ENCODE data around the gene ABHD16B. TPM values are rescaled to one million over a fixed set of nuclear protein-coding genes. Genes with fewer than 3 reads are reported as not detected.

ABHD16B gene
- total and polyA plus RNA-seq, 2 donors (not counting 1 experiment from before 2014, with no cell fraction given) = not detected

- no peaks in the 10 kb centered on the region for H3K27me3 Mint-ChIP-seq
- intact Hi-C loops (cut with micrococcal nuclease) = no loop called here
- H3K4me1 Mint-ChIP-seq = peaks cover 49% of the 10 kb centered on the region
- ATAC-seq (ENCODE audit: low read depth) (no peak), DNase-seq (no peak)
- Histone ChIP-seq H4K20me1 (ENCODE audit: control insufficient read depth, insufficient read depth, low read length, poor library complexity, severe bottlenecking) (peaks cover 87% of the 10 kb centered on the region), H3K27ac (ENCODE audit: low read length in 2 of 2) (no peak overlapping the region), H3K4me3 (ENCODE audit: control extremely low read depth in 1 of 5, extremely low read depth in 1 of 5, insufficient read depth in 1 of 5, low read depth in 2 of 5, low read length in 4 of 5) (no peak overlapping the region), H3K9ac (ENCODE audit: low read length) (no peak overlapping the region), H3K9me3 (ENCODE audit: control extremely low read depth in 1 of 3, control insufficient read depth in 2 of 3, insufficient read depth in 1 of 3, low read length in 2 of 3) (no peaks in the 10 kb centered on the region), H3K79me2 (ENCODE audit: control insufficient read depth, insufficient read depth, low read length) (peaks cover 100% of the 10 kb centered on the region), H3K36me3 (replicated peaks in 1 of 2; ENCODE audit: control extremely low read depth in 1 of 2, control insufficient read depth in 1 of 2, extremely low read depth in 1 of 2, insufficient read depth in 2 of 2, low read length in 1 of 2) (peaks cover 1 to 6% of the 10 kb centered on the region in 2 experiments), H2AFZ (ENCODE audit: insufficient read depth, low read depth, low read length, poor library complexity, severe bottlenecking) (no peak overlapping the region), H3K27me3 (replicated peaks in 1 of 4; ENCODE audit: control extremely low read depth in 1 of 4, control insufficient read depth in 3 of 4, insufficient read depth in 4 of 4, low read length in 3 of 4) (no peaks in the 10 kb centered on the region), H3K4me1 (ENCODE audit: control insufficient read depth in 2 of 2, insufficient read depth in 2 of 2, low read length in 2 of 2) (peaks cover 11 to 38% of the 10 kb centered on the region in 2 donors), H3K4me2 (replicated peaks; ENCODE audit: low read depth, low read length, poor library complexity, severe bottlenecking) (no peak overlapping the region)
- ChIA-PET CTCF (no interaction called here), POLR2A (no interaction called here)
- no peak overlapping the region for H3K27ac Mint-ChIP-seq
- H3K9me3 Mint-ChIP-seq (ENCODE audit: insufficient read depth) = no peaks in the 10 kb centered on the region
- no peak for TF ChIP-seq CTCF (IDR thresholded peaks at IDR 0.05)
- TF ChIP-seq EZH2 (IDR thresholded peaks at IDR 0.05; ENCODE audit: borderline replicate concordance, insufficient read depth, low read depth, low read length, poor library complexity, severe bottlenecking) = no peak
- H3K4me3 Mint-ChIP-seq = no peak overlapping the region
- WGBS (ENCODE audit: insufficient coverage) = 97% methylated on average over 7 of the region's 11 CpGs
Observed at GRCh38 chr20:63903796-63904561, 42.7 kb downstream of the ABHD16B start.

- TF ChIP-seq CTCF (IDR thresholded peaks at IDR 0.05) = no peak
- TF ChIP-seq EZH2 (IDR thresholded peaks at IDR 0.05; ENCODE audit: borderline replicate concordance, insufficient read depth, low read depth, low read length, poor library complexity, severe bottlenecking) = no peak
- ChIA-PET POLR2A (no interaction called here), CTCF (interaction anchor here (1.2 to 1.9 kb wide), 2 partner anchors 131 to 154 kb away, joined by 4 read pairs; partner anchors contain the start of gene TCEA2)
- H3K9me3 ChIP-seq (ENCODE audit: control extremely low read depth in 1 of 3, control insufficient read depth in 2 of 3, insufficient read depth in 1 of 3, low read length in 2 of 3) = no peaks in the 10 kb centered on the region
- Mint-ChIP-seq H3K9me3 (ENCODE audit: insufficient read depth) (no peaks in the 10 kb centered on the region), H3K4me1 (peaks cover 42% of the 10 kb centered on the region), H3K27ac (no peak overlapping the region), H3K27me3 (no peaks in the 10 kb centered on the region), H3K4me3 (no peak overlapping the region)
- 89% methylated on average over 16 of the region's 16 CpGs for WGBS (ENCODE audit: insufficient coverage)
- H4K20me1 ChIP-seq (ENCODE audit: control insufficient read depth, insufficient read depth, low read length, poor library complexity, severe bottlenecking) = peaks cover 96% of the 10 kb centered on the region
- intact Hi-C loops (cut with micrococcal nuclease) = no loop called here
- H3K4me3 ChIP-seq (ENCODE audit: control extremely low read depth in 1 of 5, extremely low read depth in 1 of 5, insufficient read depth in 1 of 5, low read depth in 2 of 5, low read length in 4 of 5) = no peak overlapping the region
- no peak overlapping the region for H3K4me2 ChIP-seq (replicated peaks; ENCODE audit: low read depth, low read length, poor library complexity, severe bottlenecking)
- peaks cover 100% of the 10 kb centered on the region for H3K79me2 ChIP-seq (ENCODE audit: control insufficient read depth, insufficient read depth, low read length)
- no peak for ATAC-seq (ENCODE audit: low read depth)
- H3K9ac ChIP-seq (ENCODE audit: low read length) = no peak overlapping the region
- no peak overlapping the region for H2AFZ ChIP-seq (ENCODE audit: insufficient read depth, low read depth, low read length, poor library complexity, severe bottlenecking)
- no peak overlapping the region for H3K27ac ChIP-seq (ENCODE audit: low read length in 2 of 2)
- H3K4me1 ChIP-seq (ENCODE audit: control insufficient read depth in 2 of 2, insufficient read depth in 2 of 2, low read length in 2 of 2) = peaks cover 5 to 22% of the 10 kb centered on the region in 2 donors
- DNase-seq = no peak
- no peaks in the 10 kb centered on the region for H3K27me3 ChIP-seq (replicated peaks in 1 of 4; ENCODE audit: control extremely low read depth in 1 of 4, control insufficient read depth in 3 of 4, insufficient read depth in 4 of 4, low read length in 3 of 4)
- peaks cover 1 to 2% of the 10 kb centered on the region in 2 experiments for H3K36me3 ChIP-seq (replicated peaks in 1 of 2; ENCODE audit: control extremely low read depth in 1 of 2, control insufficient read depth in 1 of 2, extremely low read depth in 1 of 2, insufficient read depth in 2 of 2, low read length in 1 of 2)
Observed at GRCh38 chr20:63908008-63908682, 46.8 kb downstream of the ABHD16B start.
